SU-DHL-6 (cell line): ENCODE data around the gene CNTF.

Experiments
- EZH2phosphoT487 ChIP-seq: fragments of 200-600 bp; sonication (generic), shearing (Covaris generic); conservative IDR thresholded peaks from 2 replicates; pipeline ENCODE4 v1.6.1; 2018; ENCODE audit warnings: mild to moderate bottlenecking, antibody characterized with exemption, low read length, moderate library complexity, mixed read lengths
- TF ChIP-seq, protein P1 (sequence below): fragments of 200-600 bp; sonication (generic); IDR thresholded peaks from one replicate; pipeline ENCODE4 v1.5.1; 2017; ENCODE audit warnings: antibody characterized with exemption, mild to moderate bottlenecking, low read length, moderate library complexity; ENCODE audit not compliant: insufficient read depth, poor library complexity, severe bottlenecking

DNA sequence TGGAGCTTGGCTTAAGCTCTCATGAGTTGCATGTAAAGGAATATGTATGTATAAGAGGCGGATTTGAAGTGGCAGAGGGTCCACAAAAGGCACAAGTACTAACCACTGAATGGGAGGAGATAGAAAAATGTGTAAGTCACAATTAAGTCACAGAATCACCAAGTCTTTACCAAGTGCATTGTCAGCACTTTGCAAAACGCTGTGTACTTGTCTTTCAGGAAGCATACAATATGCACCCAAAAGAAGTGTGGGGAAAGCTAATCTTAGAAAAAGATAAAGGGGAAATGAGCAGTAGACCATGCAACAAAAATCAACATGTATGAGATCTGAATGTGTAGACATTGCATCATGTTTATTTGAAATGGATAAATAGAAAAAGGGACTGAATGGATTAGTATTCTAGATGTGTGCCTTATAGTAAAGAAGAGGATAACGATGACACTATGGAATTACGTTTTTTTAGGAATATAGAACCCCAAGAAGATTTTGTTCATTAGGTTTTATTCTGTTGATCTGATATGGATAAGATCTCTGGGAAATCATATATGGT, 4.5 kb downstream of the CNTF start:
- TF ChIP-seq, protein P1, sequence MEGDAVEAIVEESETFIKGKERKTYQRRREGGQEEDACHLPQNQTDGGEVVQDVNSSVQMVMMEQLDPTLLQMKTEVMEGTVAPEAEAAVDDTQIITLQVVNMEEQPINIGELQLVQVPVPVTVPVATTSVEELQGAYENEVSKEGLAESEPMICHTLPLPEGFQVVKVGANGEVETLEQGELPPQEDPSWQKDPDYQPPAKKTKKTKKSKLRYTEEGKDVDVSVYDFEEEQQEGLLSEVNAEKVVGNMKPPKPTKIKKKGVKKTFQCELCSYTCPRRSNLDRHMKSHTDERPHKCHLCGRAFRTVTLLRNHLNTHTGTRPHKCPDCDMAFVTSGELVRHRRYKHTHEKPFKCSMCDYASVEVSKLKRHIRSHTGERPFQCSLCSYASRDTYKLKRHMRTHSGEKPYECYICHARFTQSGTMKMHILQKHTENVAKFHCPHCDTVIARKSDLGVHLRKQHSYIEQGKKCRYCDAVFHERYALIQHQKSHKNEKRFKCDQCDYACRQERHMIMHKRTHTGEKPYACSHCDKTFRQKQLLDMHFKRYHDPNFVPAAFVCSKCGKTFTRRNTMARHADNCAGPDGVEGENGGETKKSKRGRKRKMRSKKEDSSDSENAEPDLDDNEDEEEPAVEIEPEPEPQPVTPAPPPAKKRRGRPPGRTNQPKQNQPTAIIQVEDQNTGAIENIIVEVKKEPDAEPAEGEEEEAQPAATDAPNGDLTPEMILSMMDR, result no peak
- no peak for TF ChIP-seq EZH2phosphoT487
